ENCODE measurements around the gene PLCXD1. TPM values are rescaled to one million over a fixed set of nuclear protein-coding genes. Genes with fewer than 3 reads are reported as not detected.

PLCXD1 gene
- total RNA-seq, 1 donor from 2014 or later: 18.1 TPM

- no peak for DNase-seq (ENCODE audit: low spot score)
Observed at GRCh38 chrX:333611-334311, 52.6 kb downstream of the PLCXD1 start.

GRCh38 chrX:334331-334891 is 53.2 kb downstream of the PLCXD1 start:
- no peak for DNase-seq (ENCODE audit: low spot score)

GRCh38 chrX:334971-335757 is 54.0 kb downstream of the PLCXD1 start:
- no peak for DNase-seq (ENCODE audit: low spot score)

GRCh38 chrX:335758-336155 is 54.6 kb downstream of the PLCXD1 start:
- DNase-seq (ENCODE audit: low spot score): no peak

GRCh38 chrX:336227-336626 is 55.0 kb downstream of the PLCXD1 start:
- DNase-seq (ENCODE audit: low spot score): no peak

GRCh38 chrX:337331-337831 is 56.2 kb downstream of the PLCXD1 start:
- no peak for DNase-seq (ENCODE audit: low spot score)

GRCh38 chrX:338281-338835 is 57.2 kb downstream of the PLCXD1 start:
- DNase-seq (ENCODE audit: low spot score): no peak

- no peak for DNase-seq (ENCODE audit: low spot score)
Observed at GRCh38 chrX:338836-339400, 57.7 kb downstream of the PLCXD1 start.

GRCh38 chrX:340121-340520 is 58.9 kb downstream of the PLCXD1 start:
- DNase-seq (ENCODE audit: low spot score): no peak

- peak; percentile 73 for DNase-seq (ENCODE audit: low spot score)
Observed at GRCh38 chrX:340641-341423, 59.7 kb downstream of the PLCXD1 start.

GRCh38 chrX:341541-342101 is 60.4 kb downstream of the PLCXD1 start:
- DNase-seq (ENCODE audit: low spot score): peak; percentile 64

- peak; percentile 67 for DNase-seq (ENCODE audit: low spot score)
Observed at GRCh38 chrX:344371-344901, 63.3 kb downstream of the PLCXD1 start.

GRCh38 chrX:345020-345925 is 64.1 kb downstream of the PLCXD1 start:
- DNase-seq (ENCODE audit: low spot score): peak; percentile 87

GRCh38 chrX:346034-346813 is 65.0 kb downstream of the PLCXD1 start:
- peak; percentile 88 for DNase-seq (ENCODE audit: low spot score)

GRCh38 chrX:347351-348117 is 66.4 kb downstream of the PLCXD1 start:
- DNase-seq (ENCODE audit: low spot score): no peak

- DNase-seq (ENCODE audit: low spot score): no peak
Observed at GRCh38 chrX:348461-349117, 67.4 kb downstream of the PLCXD1 start.

- DNase-seq (ENCODE audit: low spot score): no peak
Observed at GRCh38 chrX:349196-349595, 68.0 kb downstream of the PLCXD1 start.

Data from mesenteric fat pad (tissue), 1 donor.